Measurements from ENCODE around the gene HPCA. TPM values are rescaled to one million over a fixed set of nuclear protein-coding genes. Genes with fewer than 3 reads are reported as not detected.

The HPCA gene
- total and polyA plus RNA-seq, 2 of the 8 experiments (the other 6 are each of a cell fraction or from before 2014, with no cell fraction given), result 0.70 to 1.4 TPM

GRCh38 chr1:32890516-32891240, 4.4 kb downstream of the HPCA start (continued):
- no peak for TF ChIP-seq CHD7 (IDR thresholded peaks at IDR 0.05; ENCODE audit: insufficient replicate concordance, low read length)
